ENCODE data around the gene NDE1.
"Not testable (repeated sequence)": the region's sequence is repeated elsewhere in the genome, so short reads cannot be mapped to it uniquely, and the experiment has no call there.

NDE1 gene

GRCh38 chr16:15604460-15605440 lies 45.3 kb upstream of the NDE1 start:
- Histone ChIP-seq H3K9ac (ENCODE audit: low read length) (no peak overlapping the region), H3K9me3 (ENCODE audit: low read length) (no peaks in the 10 kb centered on the region), H3K4me3 (ENCODE audit: low read depth, low read length, poor library complexity, severe bottlenecking) (no peak overlapping the region), H4K20me1 (ENCODE audit: insufficient read depth, low read length) (no peaks in the 10 kb centered on the region), H2AFZ (ENCODE audit: low read length) (no peak overlapping the region), H3K36me3 (ENCODE audit: insufficient read depth, low read length) (peaks cover 96% of the 10 kb centered on the region), H3K9me2 (ENCODE audit: low read depth, low read length) (no peaks in the 10 kb centered on the region), H3K4me1 (ENCODE audit: insufficient read depth, low read length, severe bottlenecking) (no peaks in the 10 kb centered on the region), H3K4me2 (ENCODE audit: low read length) (no peak overlapping the region), H3K27me3 (ENCODE audit: insufficient read depth, low read length) (no peaks in the 10 kb centered on the region), H3K79me2 (ENCODE audit: insufficient read depth, low read length) (no peaks in the 10 kb centered on the region), H3F3A (ENCODE audit: insufficient read depth, low read length) (no peaks in the 10 kb centered on the region), H3K27ac (ENCODE audit: low read depth, low read length, poor library complexity, severe bottlenecking) (no peak overlapping the region)
- TF ChIP-seq EZH2 (IDR thresholded peaks at IDR 0.05; ENCODE audit: borderline replicate concordance, low read length) (no peak), CTCF (IDR thresholded peaks at IDR 0.05; ENCODE audit: low read length) (no peak)

- Histone ChIP-seq H3K27me3 (ENCODE audit: insufficient read depth, low read length) (no peaks in the 10 kb centered on the region), H3K79me2 (ENCODE audit: insufficient read depth, low read length) (no peaks in the 10 kb centered on the region), H3F3A (ENCODE audit: insufficient read depth, low read length) (no peaks in the 10 kb centered on the region), H3K9me3 (ENCODE audit: low read length) (no peaks in the 10 kb centered on the region), H3K9me2 (ENCODE audit: low read depth, low read length) (no peaks in the 10 kb centered on the region), H3K4me1 (ENCODE audit: insufficient read depth, low read length, severe bottlenecking) (no peaks in the 10 kb centered on the region), H4K20me1 (ENCODE audit: insufficient read depth, low read length) (no peaks in the 10 kb centered on the region), H3K4me2 (ENCODE audit: low read length) (no peak overlapping the region), H3K4me3 (ENCODE audit: low read depth, low read length, poor library complexity, severe bottlenecking) (no peak overlapping the region), H2AFZ (ENCODE audit: low read length) (no peak overlapping the region), H3K27ac (ENCODE audit: low read depth, low read length, poor library complexity, severe bottlenecking) (no peak overlapping the region), H3K36me3 (ENCODE audit: insufficient read depth, low read length) (peaks cover 95% of the 10 kb centered on the region), H3K9ac (ENCODE audit: low read length) (no peak overlapping the region)
- TF ChIP-seq EZH2 (IDR thresholded peaks at IDR 0.05; ENCODE audit: borderline replicate concordance, low read length) (no peak), CTCF (IDR thresholded peaks at IDR 0.05; ENCODE audit: low read length) (no peak)
These were observed 44.1 kb upstream of the NDE1 start for GRCh38 chr16:15605839-15606517.

- no peaks in the 10 kb centered on the region for H3K79me2 ChIP-seq (ENCODE audit: insufficient read depth, low read length)
- no peaks in the 10 kb centered on the region for H3K4me1 ChIP-seq (ENCODE audit: insufficient read depth, low read length, severe bottlenecking)
- H3K9me2 ChIP-seq (ENCODE audit: low read depth, low read length) = no peaks in the 10 kb centered on the region
- no peaks in the 10 kb centered on the region for H3K9me3 ChIP-seq (ENCODE audit: low read length)
- no peaks in the 10 kb centered on the region for H3F3A ChIP-seq (ENCODE audit: insufficient read depth, low read length)
- TF ChIP-seq EZH2 (IDR thresholded peaks at IDR 0.05; ENCODE audit: borderline replicate concordance, low read length) = no peak
- no peak for TF ChIP-seq CTCF (IDR thresholded peaks at IDR 0.05; ENCODE audit: low read length)
- H3K4me3 ChIP-seq (ENCODE audit: low read depth, low read length, poor library complexity, severe bottlenecking) = no peak overlapping the region
- no peaks in the 10 kb centered on the region for H3K27me3 ChIP-seq (ENCODE audit: insufficient read depth, low read length)
- H3K9ac ChIP-seq (ENCODE audit: low read length) = no peak overlapping the region
- H3K4me2 ChIP-seq (ENCODE audit: low read length) = no peak overlapping the region
- no peak overlapping the region for H3K27ac ChIP-seq (ENCODE audit: low read depth, low read length, poor library complexity, severe bottlenecking)
- no peaks in the 10 kb centered on the region for H4K20me1 ChIP-seq (ENCODE audit: insufficient read depth, low read length)
- no peak overlapping the region for H2AFZ ChIP-seq (ENCODE audit: low read length)
- peaks cover 94% of the 10 kb centered on the region for H3K36me3 ChIP-seq (ENCODE audit: insufficient read depth, low read length)
These were observed 43.4 kb upstream of the NDE1 start for GRCh38 chr16:15606518-15607220.

GRCh38 chr16:15607221-15607699 lies 42.8 kb upstream of the NDE1 start:
- H3K4me3 ChIP-seq (ENCODE audit: low read depth, low read length, poor library complexity, severe bottlenecking); H3K79me2 ChIP-seq (ENCODE audit: insufficient read depth, low read length); H3K9ac ChIP-seq (ENCODE audit: low read length); H3K9me2 ChIP-seq (ENCODE audit: low read depth, low read length); H3K4me1 ChIP-seq (ENCODE audit: insufficient read depth, low read length, severe bottlenecking); H4K20me1 ChIP-seq (ENCODE audit: insufficient read depth, low read length); H3K9me3 ChIP-seq (ENCODE audit: low read length); H3K27me3 ChIP-seq (ENCODE audit: insufficient read depth, low read length); H3K4me2 ChIP-seq (ENCODE audit: low read length); H3K27ac ChIP-seq (ENCODE audit: low read depth, low read length, poor library complexity, severe bottlenecking); H3F3A ChIP-seq (ENCODE audit: insufficient read depth, low read length); H2AFZ ChIP-seq (ENCODE audit: low read length): not testable (repeated sequence)
- peaks cover 94% of the 10 kb centered on the region for H3K36me3 ChIP-seq (ENCODE audit: insufficient read depth, low read length)
